ENCODE data around the gene CALML4. TPM values are rescaled to one million over a fixed set of nuclear protein-coding genes. Genes with fewer than 3 reads are reported as not detected.
A peak's percentile ranks its signal among the peaks of the same experiment; 100 is the strongest.

Gene CALML4, protein sequence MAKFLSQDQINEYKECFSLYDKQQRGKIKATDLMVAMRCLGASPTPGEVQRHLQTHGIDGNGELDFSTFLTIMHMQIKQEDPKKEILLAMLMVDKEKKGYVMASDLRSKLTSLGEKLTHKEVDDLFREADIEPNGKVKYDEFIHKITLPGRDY
- 1 to 10 TPM; 2.6 to 9.3 (median 4.6) TPM for total RNA-seq

GRCh38 chr15:68204776-68205557 lies at the start of gene CALML4:
Gene CALML4, minus strand, starts transcription at chr15:68205332. Its CDS starts 85 bp downstream, at chr15:68205247.
- TF ChIP-seq, protein P1, sequence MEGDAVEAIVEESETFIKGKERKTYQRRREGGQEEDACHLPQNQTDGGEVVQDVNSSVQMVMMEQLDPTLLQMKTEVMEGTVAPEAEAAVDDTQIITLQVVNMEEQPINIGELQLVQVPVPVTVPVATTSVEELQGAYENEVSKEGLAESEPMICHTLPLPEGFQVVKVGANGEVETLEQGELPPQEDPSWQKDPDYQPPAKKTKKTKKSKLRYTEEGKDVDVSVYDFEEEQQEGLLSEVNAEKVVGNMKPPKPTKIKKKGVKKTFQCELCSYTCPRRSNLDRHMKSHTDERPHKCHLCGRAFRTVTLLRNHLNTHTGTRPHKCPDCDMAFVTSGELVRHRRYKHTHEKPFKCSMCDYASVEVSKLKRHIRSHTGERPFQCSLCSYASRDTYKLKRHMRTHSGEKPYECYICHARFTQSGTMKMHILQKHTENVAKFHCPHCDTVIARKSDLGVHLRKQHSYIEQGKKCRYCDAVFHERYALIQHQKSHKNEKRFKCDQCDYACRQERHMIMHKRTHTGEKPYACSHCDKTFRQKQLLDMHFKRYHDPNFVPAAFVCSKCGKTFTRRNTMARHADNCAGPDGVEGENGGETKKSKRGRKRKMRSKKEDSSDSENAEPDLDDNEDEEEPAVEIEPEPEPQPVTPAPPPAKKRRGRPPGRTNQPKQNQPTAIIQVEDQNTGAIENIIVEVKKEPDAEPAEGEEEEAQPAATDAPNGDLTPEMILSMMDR (IDR thresholded peaks at IDR 0.05), result no peak
- TF ChIP-seq POLR2A (IDR thresholded peaks at IDR 0.05), result no peak
- intact Hi-C loops (cut with DNase I; ENCODE audit: low total_unique reads), result loop anchor here (5.0 kb wide), 1 partner anchor 1792 kb away; no protein-coding TSS in a partner anchor
- DNase-seq (ENCODE audit: low spot score in 2 of 2), result peak; percentile 64 to 96
- 24 to 31% methylated on average over 9 to 16 of the region's 16 CpGs for WGBS, 2 donors
- H3K4me3 ChIP-seq (ENCODE audit: low read depth, poor library complexity, severe bottlenecking), result no peak within 1 kb of the TSS

GRCh38 chr15:68252925-68253534 lies 47.9 kb upstream of the CALML4 start:
- intact Hi-C loops (cut with DNase I; ENCODE audit: low total_unique reads), result loop anchor here (10.0 kb wide), 2 partner anchors 132 to 302 kb away; no protein-coding TSS in a partner anchor
- no peak for DNase-seq (ENCODE audit: low spot score in 2 of 2)

GRCh38 chr15:68249058-68249713 lies 44.1 kb upstream of the CALML4 start:
- 67 to 74% methylated on average over 3 of the region's 3 CpGs for whole genome bisulfite sequencing, 2 donors
- no peak for DNase-seq (ENCODE audit: low spot score in 2 of 2)
- TF ChIP-seq, protein P1 (IDR thresholded peaks at IDR 0.05), result no peak
- TF ChIP-seq POLR2A (IDR thresholded peaks at IDR 0.05), result no peak
- intact Hi-C loops (cut with DNase I; ENCODE audit: low total_unique reads), result no loop called here
- H3K4me3 ChIP-seq (ENCODE audit: low read depth, poor library complexity, severe bottlenecking), result no peak overlapping the region

More at GRCh38 chr15:68252925-68253534, 47.9 kb upstream of the CALML4 start:
- no peak overlapping the region for H3K4me3 ChIP-seq (ENCODE audit: low read depth, poor library complexity, severe bottlenecking)
- WGBS, 2 donors, result 12 to 18% methylated on average over 7 of the region's 7 CpGs
- TF ChIP-seq, protein P1 (IDR thresholded peaks at IDR 0.05), result peak in 2 of 3 donors; percentile 19 to 69
- no peak for TF ChIP-seq POLR2A (IDR thresholded peaks at IDR 0.05)

GRCh38 chr15:68244235-68244634 lies 39.1 kb upstream of the CALML4 start:
- TF ChIP-seq, protein P1 (IDR thresholded peaks at IDR 0.05), result no peak
- TF ChIP-seq POLR2A (IDR thresholded peaks at IDR 0.05), result no peak
- intact Hi-C loops (cut with DNase I; ENCODE audit: low total_unique reads), result no loop called here
- 93 to 100% methylated on average over 1 of the region's 1 CpG for WGBS, 2 donors

DNA sequence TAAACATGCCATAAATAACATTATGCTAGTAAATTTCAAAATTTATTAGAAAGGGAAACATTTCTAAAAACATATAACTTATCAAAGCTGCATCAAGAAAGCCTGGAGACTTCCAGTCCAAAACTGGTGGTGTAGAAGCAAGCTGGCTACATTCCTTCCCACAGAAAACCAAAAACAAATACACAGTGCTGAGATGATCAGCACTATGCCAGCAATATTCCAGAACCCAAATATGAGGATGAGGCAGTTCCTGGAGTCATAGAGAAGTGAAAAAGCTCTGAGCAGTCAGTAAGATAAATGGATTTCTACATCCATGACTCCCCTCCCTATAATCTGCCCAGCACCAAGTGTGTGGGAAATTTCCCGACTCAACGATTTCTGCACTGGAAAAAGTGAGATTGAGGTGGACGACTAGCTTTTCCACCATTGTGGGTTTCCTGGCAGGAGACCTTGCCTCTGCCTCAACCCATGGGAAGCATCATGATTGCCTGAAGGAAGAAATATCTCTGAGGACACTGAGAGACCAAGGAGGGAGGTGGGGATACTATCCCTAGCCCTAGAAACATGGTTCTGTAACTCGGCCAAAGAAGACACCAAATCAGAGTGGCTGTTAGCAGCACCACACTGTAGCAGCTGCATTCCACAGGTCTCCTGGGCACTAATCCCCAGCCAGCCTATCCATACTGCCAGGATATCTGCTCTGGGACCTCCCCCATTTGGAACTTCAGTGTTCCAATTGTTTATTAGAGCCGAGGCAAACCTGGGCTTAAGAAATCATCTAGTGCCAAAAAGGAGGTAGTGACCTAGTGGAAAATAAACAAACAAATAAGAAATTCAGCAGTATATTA lies 36.2 kb upstream of the CALML4 start:
- 75 to 82% methylated on average over 5 of the region's 5 CpGs for WGBS, 2 donors
- no peak for DNase-seq (ENCODE audit: low spot score in 2 of 2)
- no peak overlapping the region for H3K4me3 ChIP-seq (ENCODE audit: low read depth, poor library complexity, severe bottlenecking)
- no peak for TF ChIP-seq POLR2A (IDR thresholded peaks at IDR 0.05)
- TF ChIP-seq, protein P1 (IDR thresholded peaks at IDR 0.05), result no peak
- intact Hi-C loops (cut with DNase I; ENCODE audit: low total_unique reads), result no loop called here

More at GRCh38 chr15:68244235-68244634, 39.1 kb upstream of the CALML4 start:
- no peak for DNase-seq (ENCODE audit: low spot score in 2 of 2)
- no peak overlapping the region for H3K4me3 ChIP-seq (ENCODE audit: low read depth, poor library complexity, severe bottlenecking)

Measured in lower leg skin (tissue), 4 donors.